AG09319 (cell line): ENCODE results near the gene CACNA1C.

Experiments used
- DNase-seq: peaks from one replicate; pipeline ENCODE4 v3.0.0-alpha.2; 2010; ENCODE audit warnings: low read depth; ENCODE audit errors: extremely low read depth
- TF ChIP-seq, protein P1 (sequence below): IDR thresholded peaks from 2 replicates; pipeline ENCODE4 v1.5.1; 2011; ENCODE audit warnings: low read depth, mild to moderate bottlenecking, inconsistent platforms, low read length, moderate library complexity

Gene CACNA1C

DNA sequence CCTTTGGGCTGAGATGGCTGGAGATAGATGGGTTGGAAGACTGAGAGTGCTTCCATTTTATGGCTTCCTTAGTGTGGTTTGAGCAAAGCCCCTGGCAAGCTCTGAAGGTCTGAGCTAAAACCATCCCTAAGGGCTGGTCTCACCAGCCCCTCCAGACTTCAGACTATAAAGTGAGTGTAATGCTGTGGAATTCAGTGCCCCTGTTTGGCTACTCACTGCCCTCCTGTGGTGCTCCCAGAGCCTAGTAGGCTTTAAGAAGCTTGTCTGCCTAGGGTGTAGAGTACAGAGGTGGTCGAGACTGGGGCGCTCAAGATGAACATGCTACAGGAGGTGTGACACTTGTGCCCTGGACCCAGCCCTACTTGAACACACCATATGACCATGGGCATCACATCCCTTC, 495.3 kb downstream of the CACNA1C start:
- no peak for DNase-seq
- TF ChIP-seq, protein P1, sequence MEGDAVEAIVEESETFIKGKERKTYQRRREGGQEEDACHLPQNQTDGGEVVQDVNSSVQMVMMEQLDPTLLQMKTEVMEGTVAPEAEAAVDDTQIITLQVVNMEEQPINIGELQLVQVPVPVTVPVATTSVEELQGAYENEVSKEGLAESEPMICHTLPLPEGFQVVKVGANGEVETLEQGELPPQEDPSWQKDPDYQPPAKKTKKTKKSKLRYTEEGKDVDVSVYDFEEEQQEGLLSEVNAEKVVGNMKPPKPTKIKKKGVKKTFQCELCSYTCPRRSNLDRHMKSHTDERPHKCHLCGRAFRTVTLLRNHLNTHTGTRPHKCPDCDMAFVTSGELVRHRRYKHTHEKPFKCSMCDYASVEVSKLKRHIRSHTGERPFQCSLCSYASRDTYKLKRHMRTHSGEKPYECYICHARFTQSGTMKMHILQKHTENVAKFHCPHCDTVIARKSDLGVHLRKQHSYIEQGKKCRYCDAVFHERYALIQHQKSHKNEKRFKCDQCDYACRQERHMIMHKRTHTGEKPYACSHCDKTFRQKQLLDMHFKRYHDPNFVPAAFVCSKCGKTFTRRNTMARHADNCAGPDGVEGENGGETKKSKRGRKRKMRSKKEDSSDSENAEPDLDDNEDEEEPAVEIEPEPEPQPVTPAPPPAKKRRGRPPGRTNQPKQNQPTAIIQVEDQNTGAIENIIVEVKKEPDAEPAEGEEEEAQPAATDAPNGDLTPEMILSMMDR, result no peak

DNA sequence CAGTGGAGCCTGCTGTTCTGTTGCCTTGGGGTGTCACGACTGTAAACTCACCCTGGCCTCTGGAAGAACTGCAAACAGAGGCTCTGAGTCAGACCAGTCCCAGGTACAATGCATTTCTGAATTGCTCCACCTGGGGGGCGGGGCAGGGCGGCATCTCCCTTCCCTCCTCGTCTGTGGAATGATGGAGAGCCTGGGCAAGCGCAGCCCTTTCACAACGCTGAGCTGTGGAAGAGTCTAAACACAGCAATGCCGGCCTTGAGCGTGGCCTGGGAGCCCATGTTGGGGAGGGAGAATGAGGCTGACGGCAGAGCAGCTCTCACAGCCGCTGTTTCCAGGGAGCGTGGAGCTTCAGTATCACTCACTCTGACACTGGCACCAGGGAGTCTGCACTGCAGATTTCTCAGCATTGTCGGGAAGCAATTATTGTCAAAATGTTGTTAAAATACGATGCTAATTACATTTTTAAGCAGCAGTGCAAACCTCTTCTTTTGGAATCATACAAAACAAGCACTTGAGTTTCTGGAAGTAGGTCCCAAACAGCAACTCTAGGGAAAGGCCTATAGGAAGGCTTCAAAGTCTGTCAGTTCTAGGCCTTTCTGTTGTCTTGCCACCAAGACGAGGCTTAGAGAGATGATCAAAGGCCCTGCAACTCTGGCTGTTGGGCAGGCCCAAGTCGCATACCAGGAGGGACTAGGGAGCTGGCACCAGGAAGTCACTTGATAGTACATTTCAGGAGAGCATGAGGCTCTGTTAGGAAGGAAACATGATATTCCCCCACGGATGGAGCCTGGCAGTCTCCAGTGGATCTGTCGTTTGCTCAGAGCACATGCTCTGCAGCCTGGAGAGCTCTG, 498.0 kb downstream of the CACNA1C start:
- no peak for DNase-seq
- TF ChIP-seq, protein P1, result no peak

DNA sequence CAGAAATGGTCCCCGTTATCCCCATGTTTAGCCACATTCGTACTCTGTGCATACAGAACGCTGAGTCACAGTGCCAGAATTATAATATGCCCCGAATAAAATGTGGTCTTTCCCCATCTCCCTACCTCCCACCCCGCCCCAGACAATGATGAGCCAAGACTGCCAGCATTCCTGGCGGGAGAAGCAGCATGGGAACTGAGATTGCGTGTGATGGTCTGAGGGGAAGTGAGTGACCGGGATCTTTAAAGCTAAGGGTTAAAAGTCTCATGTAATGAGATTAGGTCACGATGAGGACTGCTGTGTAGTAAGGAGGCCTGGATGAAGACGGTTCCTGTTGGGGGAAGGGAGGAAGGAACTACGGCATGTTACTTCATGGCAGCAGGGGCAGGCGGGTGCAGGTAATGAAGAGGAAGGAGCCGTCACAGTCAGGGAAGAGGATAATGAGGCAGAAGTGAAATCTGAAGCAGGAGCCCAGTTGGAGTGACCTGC, 498.7 kb downstream of the CACNA1C start:
- TF ChIP-seq, protein P1, result no peak
- no peak for DNase-seq

DNA sequence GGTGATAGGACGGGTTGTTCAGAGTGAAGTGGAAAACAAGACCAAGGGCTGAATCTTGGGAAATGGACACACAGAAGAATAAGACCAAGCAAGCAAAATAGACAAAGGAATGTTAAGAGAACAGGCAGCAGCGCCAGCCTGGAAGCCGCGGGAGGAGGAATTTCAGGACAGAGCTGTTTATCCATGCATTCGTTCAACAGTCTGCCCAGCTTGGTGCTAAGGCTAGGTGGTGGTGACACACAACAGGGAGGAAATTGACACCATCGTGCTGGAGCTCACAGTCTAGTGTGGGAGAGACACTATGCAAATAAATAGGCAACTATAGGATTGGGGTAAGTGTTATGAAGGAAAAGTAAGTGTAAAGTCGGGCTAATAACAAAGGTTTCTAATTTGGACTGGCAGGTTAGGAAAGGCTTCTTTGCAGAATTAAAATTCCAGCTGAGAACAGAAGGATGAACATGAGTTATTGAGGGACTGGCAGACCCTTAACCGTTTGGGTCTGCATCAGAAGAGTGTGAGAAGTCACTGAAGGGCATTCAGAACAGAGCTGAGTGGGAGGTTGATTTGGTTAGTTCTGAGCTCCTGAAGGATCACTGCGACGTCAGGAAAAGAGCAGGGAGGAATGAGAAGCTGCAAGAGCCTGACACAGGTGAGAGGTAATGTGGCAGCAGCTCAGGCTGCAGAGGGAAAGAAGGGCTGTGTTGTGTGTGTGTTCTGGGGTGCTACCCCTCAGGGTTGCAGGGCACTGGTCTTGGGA, 499.4 kb downstream of the CACNA1C start:
- DNase-seq, result no peak
- TF ChIP-seq, protein P1, result no peak

DNA sequence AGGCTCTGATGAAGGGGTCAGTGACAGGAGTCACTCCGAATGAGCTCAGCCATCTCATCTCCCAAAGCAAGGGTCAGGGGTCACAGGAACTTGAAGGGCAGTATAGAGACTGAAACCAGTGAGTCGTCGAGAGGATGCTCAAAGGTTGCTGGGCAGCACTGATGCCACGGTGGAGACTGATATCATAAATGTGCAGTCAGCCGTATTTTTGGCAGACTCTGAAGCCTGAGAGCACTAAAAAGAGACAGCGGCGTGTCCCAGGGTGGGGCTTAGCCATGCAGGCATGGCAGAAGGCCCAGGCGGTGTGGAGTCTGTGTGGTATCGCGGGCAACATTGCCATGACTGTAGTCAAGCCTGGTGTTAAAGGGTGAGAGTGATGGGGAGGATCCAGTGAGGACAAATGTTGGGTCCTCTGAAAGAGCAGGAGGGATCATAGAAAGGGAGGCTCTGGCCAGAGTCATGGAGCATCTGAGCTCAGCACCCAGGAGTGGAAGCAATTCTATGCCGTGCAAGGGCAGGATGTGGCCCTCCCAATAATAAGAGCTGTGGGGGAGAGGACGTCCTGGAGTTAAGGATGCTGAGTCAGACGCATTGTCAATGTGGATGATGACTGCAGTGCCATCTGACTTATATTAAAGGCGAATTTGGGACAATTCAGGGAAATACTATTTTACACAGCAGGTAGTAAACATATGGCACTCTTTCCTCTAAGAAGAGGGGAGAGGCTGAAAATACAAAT, 500.8 kb downstream of the CACNA1C start:
- TF ChIP-seq, protein P1, result no peak
- DNase-seq, result no peak

DNA sequence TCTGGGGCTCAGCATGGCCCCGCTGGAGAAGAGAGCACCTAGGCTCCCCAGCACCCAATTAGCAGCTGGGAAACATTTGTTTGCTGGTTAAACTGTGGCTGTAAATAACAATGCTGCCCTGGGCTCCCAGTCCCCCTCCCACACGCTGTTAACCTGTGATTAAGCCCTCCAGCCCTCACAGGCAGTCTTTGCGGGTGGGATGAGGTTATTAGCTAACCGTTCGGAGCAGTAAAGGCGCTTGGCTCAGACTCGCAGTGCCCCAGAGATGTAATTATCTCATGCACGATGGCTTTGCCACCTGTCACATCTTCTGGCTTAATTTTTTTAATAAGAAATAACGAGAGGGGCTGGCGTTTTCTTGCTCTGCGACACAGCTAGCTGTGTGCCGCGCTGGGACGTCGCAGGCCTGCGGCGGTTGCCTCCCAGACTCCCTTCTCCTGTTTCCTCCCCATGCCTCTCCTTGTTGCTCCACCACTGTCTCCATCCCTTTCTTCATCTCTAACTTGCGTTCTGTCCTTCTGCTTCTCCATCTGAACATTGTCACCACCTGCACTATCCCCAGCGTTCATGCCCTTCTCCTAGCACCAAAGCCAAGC, 502.8 kb downstream of the CACNA1C start:
- TF ChIP-seq, protein P1, result no peak
- DNase-seq, result no peak
